NCI-H69 (cell line): ENCODE data around the gene MRPS34.
A peak's percentile ranks its signal among the peaks of the same experiment; 100 is the strongest.
"Not testable (repeated sequence)": the region's sequence is repeated elsewhere in the genome, so short reads cannot be mapped to it uniquely, and the experiment has no call there.

Experiments used
- DNase-seq: peaks from one replicate; lab custom pipeline; 2025; lab: John Stamatoyannopoulos, UW

Gene MRPS34

GRCh38 chr16:1772908-1773702, at the start of gene MRPS34:
TSS of gene MRPS34 (minus strand) at chr16:1773134. CDS start at chr16:1773119, 15 bp downstream.
- peak; percentile 96 for DNase-seq

GRCh38 chr16:1821861-1822611, 49.1 kb upstream of the MRPS34 start:
- no peak for DNase-seq

GRCh38 chr16:1820946-1821290, 48.0 kb upstream of the MRPS34 start:
- no peak for DNase-seq

- no peak for DNase-seq
Measured at GRCh38 chr16:1820096-1820945, 47.4 kb upstream of the MRPS34 start.

- no peak for DNase-seq
Measured at GRCh38 chr16:1819611-1820010, 46.7 kb upstream of the MRPS34 start.

- DNase-seq, result no peak
Measured at GRCh38 chr16:1818873-1819525, 46.1 kb upstream of the MRPS34 start.

GRCh38 chr16:1818204-1818872, 45.4 kb upstream of the MRPS34 start:
- DNase-seq, result no peak

- DNase-seq, result no peak
Measured at GRCh38 chr16:1817716-1818115, 44.8 kb upstream of the MRPS34 start.

GRCh38 chr16:1817276-1817589, 44.3 kb upstream of the MRPS34 start:
- DNase-seq, result no peak

- DNase-seq, result no peak
Measured at GRCh38 chr16:1816396-1817275, 43.7 kb upstream of the MRPS34 start.

- DNase-seq, result no peak
Measured at GRCh38 chr16:1815461-1815860, 42.5 kb upstream of the MRPS34 start.

- peak; percentile 99 for DNase-seq
Measured at GRCh38 chr16:1812732-1813163, 39.8 kb upstream of the MRPS34 start.

GRCh38 chr16:1810536-1810935, 37.6 kb upstream of the MRPS34 start:
- DNase-seq, result no peak

- no peak for DNase-seq
Measured at GRCh38 chr16:1810106-1810505, 37.2 kb upstream of the MRPS34 start.

- no peak for DNase-seq
Measured at GRCh38 chr16:1809281-1809801, 36.4 kb upstream of the MRPS34 start.

GRCh38 chr16:1808691-1809090, 35.8 kb upstream of the MRPS34 start:
- no peak for DNase-seq

- no peak for DNase-seq
Measured at GRCh38 chr16:1807626-1808025, 34.7 kb upstream of the MRPS34 start.

- no peak for DNase-seq
Measured at GRCh38 chr16:1800701-1801100, 27.8 kb upstream of the MRPS34 start.

- not testable (repeated sequence) for DNase-seq
Measured at GRCh38 chr16:1799263-1799662, 26.3 kb upstream of the MRPS34 start.
